CD14-positive monocyte (primary cell): ENCODE data around the gene CFAP61. TPM values are rescaled to one million over a fixed set of nuclear protein-coding genes. Genes with fewer than 3 reads are reported as not detected.

Source experiments
- DNase-seq, 3 donors: peaks; one replicate each; pipeline ENCODE4 v3.0.0-alpha.2; 2011 to 2022
- H2AFZ ChIP-seq: 2 replicates; pipeline ENCODE4 v1.6.0; 2012; ENCODE audit warnings: mild to moderate bottlenecking, low read depth, low read length, inconsistent platforms; ENCODE audit not compliant: insufficient read depth, poor library complexity, severe bottlenecking
- H3K27ac ChIP-seq, 2 donors: 1 replicate in 1 of 2; 2 replicates in 1 of 2; pipeline ENCODE4 v1.5.1; 2012 to 2013; ENCODE audit warnings: low read length in 2 of 2, control low read depth in 1 of 2, inconsistent platforms in 1 of 2, low read depth in 1 of 2, mild to moderate bottlenecking in 1 of 2
- H3K27me3 ChIP-seq, 2 donors: one replicate each; pipeline versions ENCODE4 v1.6.0 to v1.6.1; 2011 to 2013; ENCODE audit warnings: low read length in 2 of 2; ENCODE audit not compliant: control insufficient read depth in 2 of 2, insufficient read depth in 2 of 2
- H3K36me3 ChIP-seq, 2 donors: replicated peaks in 1 of 2; 1 replicate in 1 of 2; 2 replicates in 1 of 2; pipeline versions ENCODE4 v1.5.1 to v1.6.1; 2012 to 2013; ENCODE audit warnings: low read length in 2 of 2, control low read depth in 1 of 2, inconsistent platforms in 1 of 2, mild to moderate bottlenecking in 1 of 2; ENCODE audit not compliant: insufficient read depth in 2 of 2, control insufficient read depth in 1 of 2
- H3K4me1 ChIP-seq, 2 donors: 1 replicate in 1 of 2; 2 replicates in 1 of 2; pipeline versions ENCODE4 v1.5.1 to v1.6.1; 2012 to 2013; ENCODE audit warnings: low read length in 2 of 2, control low read depth in 1 of 2, inconsistent platforms in 1 of 2, mild to moderate bottlenecking in 1 of 2, moderate library complexity in 1 of 2; ENCODE audit not compliant: insufficient read depth in 2 of 2, control insufficient read depth in 1 of 2
- H3K4me2 ChIP-seq: replicated peaks from 2 replicates; pipeline ENCODE3; 2012; ENCODE audit warnings: low read length, moderate library complexity, mild to moderate bottlenecking; ENCODE audit not compliant: poor library complexity, severe bottlenecking; ENCODE audit errors: extremely low read depth
- H3K4me3 ChIP-seq, 3 experiments: fragments of 200-600 bp in 1 of 3; sonication (generic) in 1 of 3; replicated peaks in 1 of 3; 1 replicate in 2 of 3; 2 replicates in 1 of 3; pipeline ENCODE4 v1.5.1; 2011 to 2013; ENCODE audit warnings: low read length in 3 of 3, mild to moderate bottlenecking in 3 of 3, control low read depth in 2 of 3, low read depth in 2 of 3, inconsistent platforms in 1 of 3, moderate library complexity in 1 of 3
- H3K79me2 ChIP-seq: 2 replicates; pipeline ENCODE4 v1.6.0; 2012; ENCODE audit warnings: mild to moderate bottlenecking, control low read depth, inconsistent platforms, low read length, moderate library complexity; ENCODE audit not compliant: insufficient read depth
- H3K9ac ChIP-seq: 2 replicates; pipeline ENCODE4 v1.6.0; 2017; ENCODE audit warnings: low read length, mild to moderate bottlenecking; ENCODE audit not compliant: insufficient read depth, poor library complexity, severe bottlenecking
- H3K9me3 ChIP-seq, 2 donors: replicated peaks in 1 of 2; 1 replicate in 1 of 2; 2 replicates in 1 of 2; pipeline versions ENCODE4 v1.5.1 to v1.6.1; 2012 to 2013; ENCODE audit warnings: low read length in 2 of 2, control low read depth in 1 of 2; ENCODE audit not compliant: control insufficient read depth in 1 of 2, insufficient read depth in 1 of 2
- H4K20me1 ChIP-seq: 2 replicates; pipeline ENCODE4 v1.6.0; 2012; ENCODE audit warnings: mild to moderate bottlenecking, low read length, control low read depth, moderate library complexity; ENCODE audit not compliant: insufficient read depth
- H3K27ac Mint-ChIP-seq, 7 donors: one replicate each; pipeline ENCODE4 v1.8.0; 2020; ENCODE audit warnings: mild to moderate bottlenecking in 7 of 7, mixed read lengths in 7 of 7, moderate library complexity in 6 of 7, inconsistent platforms in 2 of 7
- H3K27me3 Mint-ChIP-seq, 3 donors: one replicate each; pipeline ENCODE4 v1.8.0; 2021 to 2022; ENCODE audit warnings: low read depth in 3 of 3, mild to moderate bottlenecking in 3 of 3, mixed read lengths in 3 of 3, moderate library complexity in 3 of 3, inconsistent platforms in 1 of 3
- H3K36me3 Mint-ChIP-seq, 2 donors: one replicate each; pipeline ENCODE4 v1.8.0; 2020; ENCODE audit warnings: mixed read lengths in 2 of 2, inconsistent platforms in 1 of 2, mild to moderate bottlenecking in 1 of 2
- H3K4me1 Mint-ChIP-seq: one replicate; pipeline ENCODE4 v1.8.0; 2020; ENCODE audit warnings: mild to moderate bottlenecking, mixed read lengths
- H3K4me3 Mint-ChIP-seq, 2 donors: one replicate each; pipeline ENCODE4 v1.8.0; 2020; ENCODE audit warnings: mild to moderate bottlenecking in 2 of 2, mixed read lengths in 2 of 2, moderate library complexity in 1 of 2
- H3K9me3 Mint-ChIP-seq, 7 donors: one replicate each; pipeline ENCODE4 v1.8.0; 2020 to 2022; ENCODE audit warnings: mixed read lengths in 7 of 7, mild to moderate bottlenecking in 6 of 7, moderate library complexity in 6 of 7, inconsistent platforms in 2 of 7
- CTCF ChIP-seq: fragments of 200-600 bp; IDR thresholded peaks from one replicate; pipeline ENCODE4 v1.8.0; 2022; ENCODE audit warnings: antibody characterized with exemption, mild to moderate bottlenecking
- WGBS: methylation state at CpG from one replicate; pipeline ENCODE4 v1.1.5; 2013; ENCODE audit warnings: missing lambda C conversion rate; ENCODE audit not compliant: insufficient coverage; 5-methylcytosine and 5-hydroxymethylcytosine counted together
- intact Hi-C, 2 donors: fragments of 100-400 bp; cut with micrococcal nuclease; formaldehyde crosslinking; loops; one replicate each; pipeline versions ENCODE4 v1.15.0 to v1.15.1; 2023
- polyA plus RNA-seq, 3 donors: library from polyadenylated mRNA; depleted of rRNA in 1 of 3; unstranded in 2 of 3; stranded (reverse) in 1 of 3; fragments of 300-500 nt in 2 of 3; fragments of >200 nt in 1 of 3; fragmentation: Illumina TruSeq in 2 of 3; gene quantifications; 1 replicate in 2 of 3; 2 replicates in 1 of 3; pipeline ENCODE4 v1.2.3, GENCODE V29; 2012 to 2021

Gene CFAP61
- polyA plus RNA-seq, 3 donors, result not detected

GRCh38 chr20:20014659-20015058 is 37.7 kb upstream of the CFAP61 start:
- no peak for TF ChIP-seq CTCF
- peaks cover 0 to 6% of the 10 kb centered on the region in 2 donors for H3K36me3 Mint-ChIP-seq
- no peaks in the 10 kb centered on the region for H3K9me3 ChIP-seq
- DNase-seq, result no peak
- peak overlapping the region in 1 of 7 donors; percentile 46 for H3K27ac Mint-ChIP-seq
- H3K79me2 ChIP-seq, result peaks cover 26% of the 10 kb centered on the region
- WGBS, result no CpG with 5 or more reads among the region's 2 CpGs
- no peak overlapping the region for H3K4me2 ChIP-seq
- H3K27ac ChIP-seq, result no peak overlapping the region
- H3K27me3 ChIP-seq, result no peaks in the 10 kb centered on the region
- no peak overlapping the region for H3K9ac ChIP-seq
- H3K27me3 Mint-ChIP-seq, result peaks cover 0 to 4% (median 0%) of the 10 kb centered on the region in 3 donors
- peak overlapping the region; percentile 29 for H2AFZ ChIP-seq
- H3K4me3 ChIP-seq, result no peak overlapping the region
- H3K4me1 ChIP-seq, result peaks cover 37 to 45% of the 10 kb centered on the region in 2 donors
- H3K36me3 ChIP-seq, result peaks cover 0 to 6% of the 10 kb centered on the region in 2 donors
- intact Hi-C loops, result no loop called here
- peaks cover 10% of the 10 kb centered on the region for H4K20me1 ChIP-seq
- H3K4me3 Mint-ChIP-seq, result no peak overlapping the region
- H3K9me3 Mint-ChIP-seq, result peaks cover 0 to 2% (median 0%) of the 10 kb centered on the region in 7 donors
- H3K4me1 Mint-ChIP-seq, result peaks cover 45% of the 10 kb centered on the region

- Histone ChIP-seq H3K4me1 (peaks cover 32 to 39% of the 10 kb centered on the region in 2 donors), H4K20me1 (peaks cover 32% of the 10 kb centered on the region), H3K9me3 (no peaks in the 10 kb centered on the region), H3K4me3 (peak within 1 kb of the TSS; percentile 67 to 93 (median 78)), H3K79me2 (peaks cover 51% of the 10 kb centered on the region), H3K27me3 (no peaks in the 10 kb centered on the region), H3K27ac (peak within 1 kb of the TSS; percentile 14 to 84), H3K4me2 (peak within 1 kb of the TSS; percentile 95), H3K36me3 (peaks cover 3 to 12% of the 10 kb centered on the region in 2 donors), H2AFZ (peak within 1 kb of the TSS; percentile 98), H3K9ac (peak within 1 kb of the TSS; percentile 88)
- under 1% methylated on average over 81 of the region's 81 CpGs for WGBS
- H3K9me3 Mint-ChIP-seq, result peaks cover 0 to 2% (median 0%) of the 10 kb centered on the region in 7 donors
- peaks cover 50% of the 10 kb centered on the region for H3K4me1 Mint-ChIP-seq
- peaks cover 0 to 2% (median 0%) of the 10 kb centered on the region in 3 donors for H3K27me3 Mint-ChIP-seq
- intact Hi-C loops, result loop anchor here in 1 of 2 donors (1.0 kb wide), 1 partner anchor 35 kb away; the partner anchor contains the start of genes CFAP61 and CRNKL1
- DNase-seq, result peak; percentile 85 to 89 (median 89)
- peaks cover 2 to 20% of the 10 kb centered on the region in 2 donors for H3K36me3 Mint-ChIP-seq
- peak within 1 kb of the TSS; percentile 74 to 95 (median 88) for H3K27ac Mint-ChIP-seq
- H3K4me3 Mint-ChIP-seq, result peak within 1 kb of the TSS; percentile 87 to 93
- peak; percentile 69 for TF ChIP-seq CTCF
Observed at GRCh38 chr20:20017001-20017843, 35.1 kb upstream of the CFAP61 start, which contains the start of gene NAA20. TSS of gene NAA20 (plus strand) at chr20:20017362. CDS start at chr20:20017397, 35 bp downstream.
